ENCODE measurements around the gene ABITRAM.
A peak's percentile ranks its signal among the peaks of the same experiment; 100 is the strongest.

- TF ChIP-seq CTCF (IDR thresholded peaks at IDR 0.05) (peak; percentile 52 to 83 (median 66)), POLR2A (IDR thresholded peaks at IDR 0.05) (no peak)
Measured at GRCh38 chr9:108953983-108954574, 19.9 kb downstream of the ABITRAM start.
